Hematopoietic multipotent progenitor cell treated with erythropoietin and hydrocortisone succinate and interleukin-3 and kit ligand, for 6 days (in vitro differentiated cells): ENCODE data around the gene PRLHR.
"Not testable (repeated sequence)": the region's sequence is repeated elsewhere in the genome, so short reads cannot be mapped to it uniquely, and the experiment has no call there.

Source experiments
- DNase-seq: peaks from one replicate; pipeline ENCODE4 v3.0.0-alpha.2; 2015

PRLHR gene

GRCh38 chr10:118595598-118596425 is at the start of gene PRLHR:
Gene PRLHR (minus strand): TSS chr10:118595648. CDS start chr10:118595244, 404 bp downstream.
- peak; percentile 64 for DNase-seq

GRCh38 chr10:118642228-118642627 is 46.8 kb upstream of the PRLHR start:
- DNase-seq = no peak

GRCh38 chr10:118638680-118639079 is 43.2 kb upstream of the PRLHR start:
- no peak for DNase-seq

GRCh38 chr10:118635674-118636402 is 40.4 kb upstream of the PRLHR start:
- no peak for DNase-seq

- no peak for DNase-seq
Observed at GRCh38 chr10:118633786-118634185, 38.3 kb upstream of the PRLHR start.

GRCh38 chr10:118629211-118629610 is 33.8 kb upstream of the PRLHR start:
- no peak for DNase-seq

- no peak for DNase-seq
Observed at GRCh38 chr10:118628397-118628796, 32.9 kb upstream of the PRLHR start.

GRCh38 chr10:118626953-118627352 is 31.5 kb upstream of the PRLHR start:
- DNase-seq = peak; percentile 9

GRCh38 chr10:118625504-118625903 is 30.1 kb upstream of the PRLHR start:
- no peak for DNase-seq

GRCh38 chr10:118624747-118625146 is 29.3 kb upstream of the PRLHR start:
- DNase-seq = no peak

GRCh38 chr10:118621304-118621942 is 26.0 kb upstream of the PRLHR start:
- DNase-seq = no peak

GRCh38 chr10:118613863-118614262 is 18.4 kb upstream of the PRLHR start:
- not testable (repeated sequence) for DNase-seq

- DNase-seq = no peak
Observed at GRCh38 chr10:118610577-118610976, 15.1 kb upstream of the PRLHR start.

- DNase-seq = no peak
Observed at GRCh38 chr10:118607768-118608354, 12.4 kb upstream of the PRLHR start.

GRCh38 chr10:118605694-118606093 is 10.2 kb upstream of the PRLHR start:
- no peak for DNase-seq

GRCh38 chr10:118596426-118597124 is 1.1 kb upstream of the PRLHR start:
- no peak for DNase-seq

GRCh38 chr10:118595064-118595420 is 406 bp downstream of the PRLHR start:
- DNase-seq = no peak

GRCh38 chr10:118594392-118595063 is 920 bp downstream of the PRLHR start:
- DNase-seq = peak; percentile 76

- DNase-seq = no peak
Observed at GRCh38 chr10:118592675-118593330, 2.6 kb downstream of the PRLHR start.

GRCh38 chr10:118590334-118590733 is 5.1 kb downstream of the PRLHR start:
- peak; percentile 49 for DNase-seq

- DNase-seq = no peak
Observed at GRCh38 chr10:118587881-118588651, 7.4 kb downstream of the PRLHR start.
